ENCODE results near the gene CDKAL1. TPM values are rescaled to one million over a fixed set of nuclear protein-coding genes. Genes with fewer than 3 reads are reported as not detected.

CDKAL1 gene
- total and polyA plus RNA-seq, 2 experiments from 2014 or later = 12.2 to 13.7 TPM

GRCh38 chr6:20900389-20901160 lies 366.3 kb downstream of the CDKAL1 start:
- Histone ChIP-seq H3K4me1 (ENCODE audit: low read depth) (no peaks in the 10 kb centered on the region), H3K27ac (no peak overlapping the region), H3K36me3 (no peaks in the 10 kb centered on the region), H3K9me3 (ENCODE audit: low read depth) (no peaks in the 10 kb centered on the region), H3K4me3 (no peak overlapping the region), H3K27me3 (no peaks in the 10 kb centered on the region)
- DNase-seq (ENCODE audit: low read depth in 1 of 2, low spot score in 1 of 2) = no peak
- TF ChIP-seq CTCF (IDR thresholded peaks at IDR 0.05; ENCODE audit: low read depth, low read length) = no peak

GRCh38 chr6:20905377-20905776 lies 371.1 kb downstream of the CDKAL1 start:
- no peak for TF ChIP-seq CTCF (IDR thresholded peaks at IDR 0.05; ENCODE audit: low read depth, low read length)
- Histone ChIP-seq H3K9me3 (ENCODE audit: low read depth) (no peaks in the 10 kb centered on the region), H3K36me3 (no peaks in the 10 kb centered on the region), H3K4me1 (ENCODE audit: low read depth) (no peaks in the 10 kb centered on the region), H3K27ac (no peak overlapping the region), H3K27me3 (no peaks in the 10 kb centered on the region), H3K4me3 (no peak overlapping the region)
- no peak for DNase-seq (ENCODE audit: low read depth in 1 of 2, low spot score in 1 of 2)

DNA sequence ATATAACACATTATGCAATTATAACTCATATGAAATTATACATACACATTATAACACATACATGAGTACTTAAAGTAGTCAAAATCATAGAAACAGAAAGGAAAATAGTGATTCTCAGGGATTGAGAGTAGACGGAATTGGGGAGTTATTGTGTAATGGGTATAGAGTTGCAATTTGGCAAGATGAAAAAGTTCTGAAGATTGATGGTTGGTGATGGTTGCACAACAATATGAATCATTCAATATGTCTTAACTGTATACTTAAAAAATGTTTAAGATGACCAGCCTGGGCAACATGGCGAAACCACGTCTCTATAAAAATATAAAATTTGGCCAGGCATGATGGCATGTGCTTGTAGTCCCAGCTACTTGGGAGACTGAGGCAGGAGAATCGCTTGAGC lies 372.7 kb downstream of the CDKAL1 start:
- H3K4me1 ChIP-seq (ENCODE audit: low read depth) = no peaks in the 10 kb centered on the region
- peak in 1 of 2 donors; percentile 92 for DNase-seq (ENCODE audit: low read depth in 1 of 2, low spot score in 1 of 2)
- TF ChIP-seq CTCF (IDR thresholded peaks at IDR 0.05; ENCODE audit: low read depth, low read length) = no peak

DNA sequence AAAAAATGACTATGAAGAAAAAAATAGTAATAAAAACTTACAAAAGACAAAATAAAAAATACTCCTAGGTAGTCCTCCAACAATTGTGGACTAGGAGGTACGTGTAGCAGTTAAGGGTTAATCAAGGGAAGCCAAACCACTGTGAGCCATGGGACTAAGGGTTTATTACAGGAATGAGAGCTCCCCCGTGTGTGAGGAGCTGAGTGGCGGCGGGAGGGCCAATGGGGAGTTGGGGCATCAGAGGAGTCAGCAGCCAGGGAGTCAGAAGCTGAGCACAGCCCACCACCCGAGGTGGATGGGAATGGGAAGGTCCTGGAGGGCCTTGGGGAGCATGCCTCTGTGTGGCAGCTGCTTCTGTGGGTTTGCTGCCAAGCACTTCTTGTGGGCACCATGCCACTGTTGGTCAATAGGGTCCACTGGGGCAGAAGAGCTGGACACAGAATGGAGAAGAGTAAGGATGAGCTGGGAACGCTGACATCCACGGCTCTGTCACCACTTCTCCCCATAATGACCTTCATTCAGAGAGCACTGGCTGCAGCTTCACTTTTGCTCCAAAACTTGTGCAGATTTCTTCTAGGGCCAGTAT lies 373.3 kb downstream of the CDKAL1 start:
- Histone ChIP-seq H3K4me1 (ENCODE audit: low read depth) (no peaks in the 10 kb centered on the region), H3K27me3 (no peaks in the 10 kb centered on the region), H3K4me3 (no peak overlapping the region), H3K9me3 (ENCODE audit: low read depth) (no peaks in the 10 kb centered on the region), H3K27ac (no peak overlapping the region), H3K36me3 (no peaks in the 10 kb centered on the region)
- TF ChIP-seq CTCF (IDR thresholded peaks at IDR 0.05; ENCODE audit: low read depth, low read length) = no peak
- no peak for DNase-seq (ENCODE audit: low read depth in 1 of 2, low spot score in 1 of 2)

More for the DNA sequence above, 372.7 kb downstream of the CDKAL1 start:
- Histone ChIP-seq H3K9me3 (ENCODE audit: low read depth) (no peaks in the 10 kb centered on the region), H3K4me3 (no peak overlapping the region), H3K36me3 (no peaks in the 10 kb centered on the region), H3K27ac (no peak overlapping the region), H3K27me3 (no peaks in the 10 kb centered on the region)

DNA sequence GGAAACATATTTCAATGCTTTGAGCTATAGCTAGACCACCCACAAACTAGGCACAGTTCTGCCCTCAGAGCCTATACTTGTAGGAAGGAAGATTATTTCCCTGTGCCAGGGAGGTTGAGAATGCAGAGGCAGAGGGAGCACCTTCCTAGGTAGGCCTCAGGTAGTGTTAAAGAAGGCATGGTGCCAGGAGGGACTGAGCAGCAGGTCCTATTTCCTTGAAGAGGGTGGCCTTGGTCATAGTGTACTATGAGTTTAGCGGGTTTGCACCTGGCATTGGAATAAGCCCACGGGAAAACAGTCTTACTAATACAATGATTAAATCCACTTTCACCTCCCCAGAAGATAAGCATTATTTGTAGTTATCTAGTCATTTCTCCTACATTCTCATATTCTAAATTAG lies 375.4 kb downstream of the CDKAL1 start:
- no peak for TF ChIP-seq CTCF (IDR thresholded peaks at IDR 0.05; ENCODE audit: low read depth, low read length)
- Histone ChIP-seq H3K36me3 (no peaks in the 10 kb centered on the region), H3K4me1 (ENCODE audit: low read depth) (no peaks in the 10 kb centered on the region), H3K4me3 (no peak overlapping the region), H3K9me3 (ENCODE audit: low read depth) (no peaks in the 10 kb centered on the region), H3K27ac (no peak overlapping the region), H3K27me3 (no peaks in the 10 kb centered on the region)
- no peak for DNase-seq (ENCODE audit: low read depth in 1 of 2, low spot score in 1 of 2)

All from cardiac muscle cell (in vitro differentiated cells and primary cell).